SK-N-SH (cell line): Measurements from ENCODE around the gene NCKAP5L.

Source experiments
- EP300 ChIP-seq, 2 experiments: IDR thresholded peaks; 2 replicates each; pipeline versions ENCODE4 v1.4.0 to v1.6.1; 2012; ENCODE audit warnings: borderline replicate concordance in 1 of 2, low read depth in 1 of 2, low read length in 1 of 2
- GATA2 ChIP-seq: sonication (generic); formaldehyde crosslinking; IDR thresholded peaks from 2 replicates; pipeline ENCODE4 v1.5.0; 2020; ENCODE audit warnings: mild to moderate bottlenecking, missing genetic modification reagents
- MXI1 ChIP-seq: IDR thresholded peaks from 2 replicates; pipeline ENCODE4 v1.6.1; 2012; ENCODE audit warnings: mild to moderate bottlenecking, low read depth, low read length, improper control_type of control experiment
- RAD21 ChIP-seq: IDR thresholded peaks from 2 replicates; pipeline ENCODE4 v1.6.1; 2012; ENCODE audit warnings: mild to moderate bottlenecking, low read length
- TAF1 ChIP-seq: IDR thresholded peaks from 2 replicates; pipeline ENCODE4 v1.6.1; 2012; ENCODE audit warnings: low read depth, mild to moderate bottlenecking, low read length, moderate library complexity, borderline replicate concordance
- TEAD4 ChIP-seq: IDR thresholded peaks from 2 replicates; pipeline ENCODE4 v1.4.0; 2012; ENCODE audit warnings: mild to moderate bottlenecking, borderline replicate concordance; ENCODE audit not compliant: insufficient read depth
- TF ChIP-seq, protein P1 (sequence below): fragments of 200-600 bp; sonication (generic); IDR thresholded peaks from 2 replicates; pipeline ENCODE4 v1.6.1; 2017; ENCODE audit warnings: antibody characterized with exemption, mild to moderate bottlenecking, moderate library complexity
- TF ChIP-seq, protein P2 (sequence below): IDR thresholded peaks from 2 replicates; pipeline ENCODE4 v1.6.1; 2012; ENCODE audit warnings: mild to moderate bottlenecking, low read depth, low read length, moderate library complexity
- TF ChIP-seq, protein P3 (sequence below): fragments of 150-350 bp; IDR thresholded peaks from 2 replicates; pipeline ENCODE4 v1.6.1; 2017; ENCODE audit warnings: antibody characterized with exemption, low read length, low read depth, borderline replicate concordance
- TF ChIP-seq, protein P4 (sequence below): IDR thresholded peaks from 2 replicates; pipeline ENCODE4 v1.4.0; 2012; ENCODE audit warnings: low read depth

DNA sequence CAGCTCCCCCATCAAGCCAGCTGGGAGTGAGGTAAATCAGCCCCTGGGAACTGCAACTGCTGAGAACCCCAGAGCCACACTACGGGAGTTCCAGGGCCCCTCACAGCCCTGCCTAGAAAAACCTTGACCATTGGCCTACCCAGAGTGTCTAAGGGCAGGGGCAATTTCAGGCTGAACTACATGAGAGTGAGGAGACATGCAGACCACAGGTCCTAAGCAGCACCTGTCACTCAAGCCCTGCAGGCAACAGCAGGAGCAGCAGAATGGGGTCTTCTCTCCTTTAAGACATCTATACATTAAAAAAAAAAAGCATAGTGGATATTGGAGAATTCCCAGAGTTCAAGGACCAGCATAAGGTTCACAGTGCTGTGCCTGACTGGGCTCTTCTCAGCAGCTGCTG is 4.9 kb downstream of the NCKAP5L start:
- TF ChIP-seq, protein P1, sequence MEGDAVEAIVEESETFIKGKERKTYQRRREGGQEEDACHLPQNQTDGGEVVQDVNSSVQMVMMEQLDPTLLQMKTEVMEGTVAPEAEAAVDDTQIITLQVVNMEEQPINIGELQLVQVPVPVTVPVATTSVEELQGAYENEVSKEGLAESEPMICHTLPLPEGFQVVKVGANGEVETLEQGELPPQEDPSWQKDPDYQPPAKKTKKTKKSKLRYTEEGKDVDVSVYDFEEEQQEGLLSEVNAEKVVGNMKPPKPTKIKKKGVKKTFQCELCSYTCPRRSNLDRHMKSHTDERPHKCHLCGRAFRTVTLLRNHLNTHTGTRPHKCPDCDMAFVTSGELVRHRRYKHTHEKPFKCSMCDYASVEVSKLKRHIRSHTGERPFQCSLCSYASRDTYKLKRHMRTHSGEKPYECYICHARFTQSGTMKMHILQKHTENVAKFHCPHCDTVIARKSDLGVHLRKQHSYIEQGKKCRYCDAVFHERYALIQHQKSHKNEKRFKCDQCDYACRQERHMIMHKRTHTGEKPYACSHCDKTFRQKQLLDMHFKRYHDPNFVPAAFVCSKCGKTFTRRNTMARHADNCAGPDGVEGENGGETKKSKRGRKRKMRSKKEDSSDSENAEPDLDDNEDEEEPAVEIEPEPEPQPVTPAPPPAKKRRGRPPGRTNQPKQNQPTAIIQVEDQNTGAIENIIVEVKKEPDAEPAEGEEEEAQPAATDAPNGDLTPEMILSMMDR, result no peak
- TF ChIP-seq, protein P2, sequence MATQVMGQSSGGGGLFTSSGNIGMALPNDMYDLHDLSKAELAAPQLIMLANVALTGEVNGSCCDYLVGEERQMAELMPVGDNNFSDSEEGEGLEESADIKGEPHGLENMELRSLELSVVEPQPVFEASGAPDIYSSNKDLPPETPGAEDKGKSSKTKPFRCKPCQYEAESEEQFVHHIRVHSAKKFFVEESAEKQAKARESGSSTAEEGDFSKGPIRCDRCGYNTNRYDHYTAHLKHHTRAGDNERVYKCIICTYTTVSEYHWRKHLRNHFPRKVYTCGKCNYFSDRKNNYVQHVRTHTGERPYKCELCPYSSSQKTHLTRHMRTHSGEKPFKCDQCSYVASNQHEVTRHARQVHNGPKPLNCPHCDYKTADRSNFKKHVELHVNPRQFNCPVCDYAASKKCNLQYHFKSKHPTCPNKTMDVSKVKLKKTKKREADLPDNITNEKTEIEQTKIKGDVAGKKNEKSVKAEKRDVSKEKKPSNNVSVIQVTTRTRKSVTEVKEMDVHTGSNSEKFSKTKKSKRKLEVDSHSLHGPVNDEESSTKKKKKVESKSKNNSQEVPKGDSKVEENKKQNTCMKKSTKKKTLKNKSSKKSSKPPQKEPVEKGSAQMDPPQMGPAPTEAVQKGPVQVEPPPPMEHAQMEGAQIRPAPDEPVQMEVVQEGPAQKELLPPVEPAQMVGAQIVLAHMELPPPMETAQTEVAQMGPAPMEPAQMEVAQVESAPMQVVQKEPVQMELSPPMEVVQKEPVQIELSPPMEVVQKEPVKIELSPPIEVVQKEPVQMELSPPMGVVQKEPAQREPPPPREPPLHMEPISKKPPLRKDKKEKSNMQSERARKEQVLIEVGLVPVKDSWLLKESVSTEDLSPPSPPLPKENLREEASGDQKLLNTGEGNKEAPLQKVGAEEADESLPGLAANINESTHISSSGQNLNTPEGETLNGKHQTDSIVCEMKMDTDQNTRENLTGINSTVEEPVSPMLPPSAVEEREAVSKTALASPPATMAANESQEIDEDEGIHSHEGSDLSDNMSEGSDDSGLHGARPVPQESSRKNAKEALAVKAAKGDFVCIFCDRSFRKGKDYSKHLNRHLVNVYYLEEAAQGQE, result no peak
- TF ChIP-seq, protein P3, sequence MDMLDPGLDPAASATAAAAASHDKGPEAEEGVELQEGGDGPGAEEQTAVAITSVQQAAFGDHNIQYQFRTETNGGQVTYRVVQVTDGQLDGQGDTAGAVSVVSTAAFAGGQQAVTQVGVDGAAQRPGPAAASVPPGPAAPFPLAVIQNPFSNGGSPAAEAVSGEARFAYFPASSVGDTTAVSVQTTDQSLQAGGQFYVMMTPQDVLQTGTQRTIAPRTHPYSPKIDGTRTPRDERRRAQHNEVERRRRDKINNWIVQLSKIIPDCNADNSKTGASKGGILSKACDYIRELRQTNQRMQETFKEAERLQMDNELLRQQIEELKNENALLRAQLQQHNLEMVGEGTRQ, result no peak
- TF ChIP-seq RAD21 (no peak), EP300 (IDR thresholded peaks at IDR 0.05; ENCODE audit: borderline replicate concordance in 1 of 2, low read depth in 1 of 2, low read length in 1 of 2) (no peak), TEAD4 (no peak), MXI1 (no peak), TAF1 (no peak), GATA2 (CRISPR knock-in tag) (no peak)
- TF ChIP-seq, protein P4, sequence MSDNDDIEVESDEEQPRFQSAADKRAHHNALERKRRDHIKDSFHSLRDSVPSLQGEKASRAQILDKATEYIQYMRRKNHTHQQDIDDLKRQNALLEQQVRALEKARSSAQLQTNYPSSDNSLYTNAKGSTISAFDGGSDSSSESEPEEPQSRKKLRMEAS, result no peak
